Mesothelial cell of epicardium (in vitro differentiated cells): ENCODE measurements around the gene USPL1. TPM values are rescaled to one million over a fixed set of nuclear protein-coding genes. Genes with fewer than 3 reads are reported as not detected.
"Not testable (repeated sequence)": the region's sequence is repeated elsewhere in the genome, so short reads cannot be mapped to it uniquely, and the experiment has no call there.

Experiments
- DNase-seq, 2 experiments: peaks; one replicate each; pipeline ENCODE4 v3.0.0; 2021; ENCODE audit warnings: low spot score in 2 of 2; ENCODE audit not compliant: unreplicated experiment in 2 of 2
- H3K27ac Mint-ChIP-seq: 2 replicates; pipeline ENCODE4 v1.8.0; 2021; ENCODE audit warnings: mixed read lengths
- H3K27me3 Mint-ChIP-seq: 2 replicates; pipeline ENCODE4 v1.8.0; 2021; ENCODE audit warnings: low read depth, mixed read lengths
- H3K36me3 Mint-ChIP-seq: 2 replicates; pipeline ENCODE4 v1.8.0; 2021; ENCODE audit warnings: mixed read lengths
- H3K4me1 Mint-ChIP-seq: 2 replicates; pipeline ENCODE4 v1.8.0; 2021; ENCODE audit warnings: mixed read lengths
- H3K4me3 Mint-ChIP-seq: 2 replicates; pipeline ENCODE4 v1.8.0; 2021; ENCODE audit warnings: mild to moderate bottlenecking, moderate library complexity, mixed read lengths
- H3K9me3 Mint-ChIP-seq: 2 replicates; pipeline ENCODE4 v1.8.0; 2021; ENCODE audit warnings: mixed read lengths
- total RNA-seq: library from RNA; stranded (reverse); gene quantifications from 3 replicates; pipeline ENCODE4 v1.2.1, GENCODE V29; 2021
- TF ChIP-seq, protein P1 (sequence below): fragments of 200-600 bp; sonication (generic); IDR thresholded peaks from one replicate; pipeline ENCODE4 v1.5.0; 2021; ENCODE audit warnings: antibody characterized with exemption; ENCODE audit not compliant: unreplicated experiment

Gene USPL1
- total RNA-seq, 1 donor from 2014 or later, result 21.4 TPM

DNA sequence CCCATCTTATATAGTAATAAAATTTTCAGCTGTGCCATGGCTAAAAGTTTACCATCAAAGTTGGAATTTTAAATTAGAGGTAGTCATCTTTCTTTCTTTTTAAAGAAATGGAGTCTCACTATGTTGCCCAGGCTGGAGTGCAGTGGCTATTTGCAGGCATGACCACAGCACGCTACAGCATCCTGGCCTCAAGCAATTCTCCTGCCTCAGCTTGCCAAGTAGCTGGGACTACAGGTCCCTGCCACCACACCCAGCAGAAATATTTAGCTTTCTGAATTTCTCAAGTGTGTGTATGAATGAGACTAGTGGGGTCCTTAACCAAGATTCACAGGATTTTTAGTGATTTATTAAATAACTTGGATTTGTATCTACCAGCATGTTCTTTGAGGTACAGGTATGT lies 30.5 kb upstream of the USPL1 start:
- Mint-ChIP-seq H3K4me3 (no peak overlapping the region), H3K36me3 (no peaks in the 10 kb centered on the region)
- TF ChIP-seq, protein P1, sequence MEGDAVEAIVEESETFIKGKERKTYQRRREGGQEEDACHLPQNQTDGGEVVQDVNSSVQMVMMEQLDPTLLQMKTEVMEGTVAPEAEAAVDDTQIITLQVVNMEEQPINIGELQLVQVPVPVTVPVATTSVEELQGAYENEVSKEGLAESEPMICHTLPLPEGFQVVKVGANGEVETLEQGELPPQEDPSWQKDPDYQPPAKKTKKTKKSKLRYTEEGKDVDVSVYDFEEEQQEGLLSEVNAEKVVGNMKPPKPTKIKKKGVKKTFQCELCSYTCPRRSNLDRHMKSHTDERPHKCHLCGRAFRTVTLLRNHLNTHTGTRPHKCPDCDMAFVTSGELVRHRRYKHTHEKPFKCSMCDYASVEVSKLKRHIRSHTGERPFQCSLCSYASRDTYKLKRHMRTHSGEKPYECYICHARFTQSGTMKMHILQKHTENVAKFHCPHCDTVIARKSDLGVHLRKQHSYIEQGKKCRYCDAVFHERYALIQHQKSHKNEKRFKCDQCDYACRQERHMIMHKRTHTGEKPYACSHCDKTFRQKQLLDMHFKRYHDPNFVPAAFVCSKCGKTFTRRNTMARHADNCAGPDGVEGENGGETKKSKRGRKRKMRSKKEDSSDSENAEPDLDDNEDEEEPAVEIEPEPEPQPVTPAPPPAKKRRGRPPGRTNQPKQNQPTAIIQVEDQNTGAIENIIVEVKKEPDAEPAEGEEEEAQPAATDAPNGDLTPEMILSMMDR, result no peak

DNA sequence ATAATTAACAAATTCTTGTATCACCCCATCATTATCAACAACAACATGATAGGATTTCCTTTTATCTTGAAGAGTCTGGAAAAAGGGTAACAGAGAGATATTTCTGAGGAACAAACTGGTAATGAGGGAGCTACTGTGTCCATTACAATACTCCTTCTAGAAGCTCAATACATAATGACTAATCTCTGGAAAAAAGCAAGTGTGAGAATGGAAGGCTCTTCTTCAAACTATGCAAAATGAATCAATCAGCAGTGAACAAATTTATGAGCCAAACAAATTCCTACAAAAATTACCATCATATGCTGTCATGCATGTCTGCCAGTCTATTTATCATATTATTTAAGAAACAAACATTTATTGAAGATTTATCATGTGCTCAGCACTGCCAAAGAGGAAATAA lies 30.0 kb upstream of the USPL1 start:
- Mint-ChIP-seq H3K27me3 (no peaks in the 10 kb centered on the region), H3K27ac (no peak overlapping the region), H3K4me1 (peaks cover 2% of the 10 kb centered on the region), H3K9me3 (no peaks in the 10 kb centered on the region), H3K36me3 (no peaks in the 10 kb centered on the region), H3K4me3 (no peak overlapping the region)
- TF ChIP-seq, protein P1, result no peak
- DNase-seq, result no peak

More for the DNA sequence above, 30.5 kb upstream of the USPL1 start:
- peaks cover 2% of the 10 kb centered on the region for H3K4me1 Mint-ChIP-seq
- H3K27me3 Mint-ChIP-seq, result no peaks in the 10 kb centered on the region
- DNase-seq, result no peak
- H3K27ac Mint-ChIP-seq, result no peak overlapping the region
- no peaks in the 10 kb centered on the region for H3K9me3 Mint-ChIP-seq

DNA sequence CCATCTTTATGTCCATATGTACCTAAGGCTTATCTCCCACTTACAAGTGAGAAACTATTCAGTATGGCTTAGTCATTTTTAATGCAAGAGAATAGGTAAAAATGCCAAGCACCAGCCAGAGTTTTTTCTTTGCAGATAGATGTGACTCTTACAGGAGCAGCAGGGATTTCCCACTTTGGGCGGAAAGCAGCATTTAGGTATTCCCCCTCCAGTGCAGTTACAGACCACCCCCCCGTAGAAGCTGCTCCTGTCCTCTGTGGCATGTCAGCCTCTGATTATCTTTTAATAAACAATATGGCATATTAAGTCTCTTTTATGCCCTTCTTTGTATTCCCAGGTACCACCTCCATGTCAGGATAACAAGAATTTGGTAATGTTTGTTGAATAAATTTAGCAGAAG lies 24.7 kb upstream of the USPL1 start:
- peaks cover 3% of the 10 kb centered on the region for H3K36me3 Mint-ChIP-seq

DNA sequence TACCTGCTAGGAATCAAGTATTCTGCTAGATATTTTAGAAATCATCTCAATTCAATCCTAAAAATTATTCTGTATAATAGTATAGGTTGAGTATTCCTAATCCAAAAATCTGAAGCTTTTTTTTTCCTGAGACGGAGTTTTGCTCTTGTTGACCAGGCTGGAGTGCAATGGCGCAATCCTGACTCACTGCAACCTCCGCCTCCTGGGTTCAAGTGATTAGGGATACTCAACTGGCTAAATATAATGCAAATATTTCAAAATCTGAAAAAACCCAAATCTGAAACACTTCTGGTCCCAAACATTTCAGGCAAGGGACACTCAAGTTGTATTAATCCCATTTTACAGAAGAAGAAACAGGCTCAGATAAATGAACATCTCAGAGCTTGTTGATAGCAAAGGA lies 17.2 kb upstream of the USPL1 start:
- Mint-ChIP-seq H3K4me3 (no peak overlapping the region), H3K27me3 (no peaks in the 10 kb centered on the region), H3K27ac (no peak overlapping the region), H3K36me3 (no peaks in the 10 kb centered on the region), H3K4me1 (peaks cover 3% of the 10 kb centered on the region), H3K9me3 (no peaks in the 10 kb centered on the region)
- TF ChIP-seq, protein P1, result no peak
- DNase-seq, result no peak

More for the DNA sequence above, 24.7 kb upstream of the USPL1 start:
- TF ChIP-seq, protein P1, result no peak
- Mint-ChIP-seq H3K27me3 (no peaks in the 10 kb centered on the region), H3K4me3 (no peak overlapping the region), H3K9me3 (peaks cover 3% of the 10 kb centered on the region), H3K27ac (no peak overlapping the region), H3K4me1 (peaks cover 3% of the 10 kb centered on the region)
- DNase-seq, result no peak

DNA sequence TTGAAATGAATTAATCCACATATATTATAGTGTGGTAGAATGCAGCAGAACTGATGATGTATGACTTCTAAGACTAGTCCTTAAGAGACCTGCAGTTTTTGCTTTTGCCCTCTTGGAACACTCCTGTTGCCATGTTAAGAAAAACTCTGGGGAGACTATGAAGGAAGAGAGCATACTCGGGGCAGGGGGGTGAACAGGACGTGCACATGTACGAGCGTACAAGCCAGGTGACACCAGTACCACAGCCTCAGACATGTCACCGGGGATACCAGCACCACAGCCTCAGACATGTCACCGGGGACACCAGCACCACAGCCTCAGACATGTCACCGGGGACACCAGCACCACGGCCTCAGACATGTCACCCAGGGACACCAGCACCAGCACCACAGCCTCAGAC lies 15.9 kb upstream of the USPL1 start:
- peaks cover 3% of the 10 kb centered on the region for H3K4me1 Mint-ChIP-seq
- H3K4me3 Mint-ChIP-seq, result no peak overlapping the region
- H3K36me3 Mint-ChIP-seq, result no peaks in the 10 kb centered on the region
- no peaks in the 10 kb centered on the region for H3K27me3 Mint-ChIP-seq
- H3K9me3 Mint-ChIP-seq, result no peaks in the 10 kb centered on the region
- TF ChIP-seq, protein P1, result no peak
- no peak overlapping the region for H3K27ac Mint-ChIP-seq
- no peak for DNase-seq

DNA sequence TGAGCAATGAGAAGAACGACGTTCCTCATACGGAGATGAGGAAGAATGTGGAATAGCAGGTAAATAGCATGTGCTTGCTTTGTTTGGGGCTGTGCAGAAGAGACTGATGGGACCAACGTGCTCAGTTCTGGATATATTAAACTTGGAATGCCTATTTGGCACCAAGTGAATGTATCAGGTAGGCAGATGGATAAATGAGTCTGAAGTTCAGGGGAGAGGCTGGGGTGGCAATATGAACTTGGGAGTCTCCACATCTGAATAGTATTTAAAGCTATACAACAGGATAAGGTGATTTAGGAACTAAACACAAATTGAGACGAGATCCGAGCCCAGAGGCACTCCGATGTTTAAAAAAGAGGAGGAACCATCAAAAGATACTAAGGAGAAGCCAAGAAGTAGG lies 12.7 kb upstream of the USPL1 start:
- no peaks in the 10 kb centered on the region for H3K27me3 Mint-ChIP-seq
- H3K27ac Mint-ChIP-seq, result no peak overlapping the region
- peaks cover 4% of the 10 kb centered on the region for H3K9me3 Mint-ChIP-seq
- H3K36me3 Mint-ChIP-seq, result peaks cover 3% of the 10 kb centered on the region
- no peak for DNase-seq
- peaks cover 4% of the 10 kb centered on the region for H3K4me1 Mint-ChIP-seq
- TF ChIP-seq, protein P1, result no peak
- H3K4me3 Mint-ChIP-seq, result no peak overlapping the region

DNA sequence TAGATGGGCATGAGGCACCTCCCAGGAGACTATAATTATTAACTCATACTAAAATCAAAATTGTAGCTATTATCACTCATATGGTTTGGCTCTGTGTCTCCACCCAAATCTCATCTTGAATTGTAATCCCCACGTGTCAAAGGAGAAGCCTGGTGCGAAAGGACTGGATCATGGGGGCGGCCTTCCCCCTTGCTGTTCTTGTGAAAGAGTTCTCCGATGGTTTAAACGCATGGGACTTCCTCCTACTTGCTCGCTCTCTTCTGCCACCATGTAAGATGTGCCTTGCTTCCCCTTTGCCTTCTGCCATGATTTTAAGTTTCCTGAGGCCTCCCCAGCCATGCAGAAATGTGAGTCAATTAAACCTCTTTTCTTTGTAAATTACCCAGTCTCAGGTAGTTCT lies 10.5 kb upstream of the USPL1 start:
- H3K4me1 Mint-ChIP-seq, result peaks cover 10% of the 10 kb centered on the region
- H3K27me3 Mint-ChIP-seq, H3K27ac Mint-ChIP-seq, H3K9me3 Mint-ChIP-seq, H3K4me3 Mint-ChIP-seq, DNase-seq, H3K36me3 Mint-ChIP-seq: not testable (repeated sequence)
